CD4-positive, alpha-beta T cell treated with Interleukin-15 for 4 hours (primary cell): Measurements from ENCODE around the gene FOXRED1.
A peak's percentile ranks its signal among the peaks of the same experiment; 100 is the strongest.
"Not testable (repeated sequence)": the region's sequence is repeated elsewhere in the genome, so short reads cannot be mapped to it uniquely, and the experiment has no call there.

Source experiments
- DNase-seq: peaks from one replicate; pipeline ENCODE4 v3.0.0-alpha.2; 2020; ENCODE audit warnings: low spot score

Gene FOXRED1

DNA sequence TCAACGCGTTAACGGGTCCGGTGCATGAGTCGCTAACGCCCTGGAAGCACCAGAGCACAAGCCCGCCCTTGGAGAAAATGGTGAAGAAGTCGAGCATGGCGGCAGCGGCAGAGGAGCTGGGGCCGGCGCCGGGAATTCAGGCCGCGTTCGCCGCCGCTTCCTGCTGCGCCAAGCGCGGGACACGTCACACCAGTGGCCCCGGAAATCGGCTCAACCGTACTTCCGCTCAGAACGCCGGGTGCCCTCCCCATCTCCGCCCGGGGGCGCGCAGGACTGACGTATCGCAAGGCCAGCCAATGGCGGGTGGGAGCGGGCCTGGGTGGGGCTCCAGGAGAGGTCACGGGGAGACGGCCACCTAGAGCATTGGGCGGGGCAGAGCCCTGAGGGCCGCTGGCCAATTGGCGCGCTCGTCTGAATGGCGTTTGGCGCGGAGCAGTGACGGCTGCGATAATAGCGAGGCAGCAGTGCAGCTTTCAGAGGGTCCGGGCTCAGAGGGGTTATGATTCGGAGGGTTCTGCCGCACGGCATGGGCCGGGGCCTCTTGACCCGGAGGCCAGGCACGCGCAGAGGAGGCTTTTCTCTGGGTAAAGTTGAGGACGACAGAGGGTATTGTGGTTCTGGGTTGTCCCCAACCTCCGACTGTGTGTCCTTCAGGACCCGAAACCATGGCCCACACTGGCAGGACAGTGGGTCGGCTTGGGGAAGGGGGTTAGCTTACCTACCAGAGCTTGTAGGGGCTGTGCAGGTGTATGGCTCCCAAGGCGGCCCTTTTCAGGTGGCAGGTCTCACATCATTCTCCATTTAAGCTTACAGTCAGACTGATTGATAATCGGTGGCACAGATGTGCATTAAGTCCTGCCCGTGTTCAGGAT, at the start of gene FOXRED1, which contains the start of gene SRPRA:
TSS of gene FOXRED1 (plus strand) at position 447 of the 872 bp plus-strand sequence. CDS start at position 500, 53 bp downstream.
TSS of gene SRPRA (minus strand) at position 188 of the 872 bp plus-strand sequence. CDS start at position 97, 91 bp downstream.
- peak; percentile 99 for DNase-seq

DNA sequence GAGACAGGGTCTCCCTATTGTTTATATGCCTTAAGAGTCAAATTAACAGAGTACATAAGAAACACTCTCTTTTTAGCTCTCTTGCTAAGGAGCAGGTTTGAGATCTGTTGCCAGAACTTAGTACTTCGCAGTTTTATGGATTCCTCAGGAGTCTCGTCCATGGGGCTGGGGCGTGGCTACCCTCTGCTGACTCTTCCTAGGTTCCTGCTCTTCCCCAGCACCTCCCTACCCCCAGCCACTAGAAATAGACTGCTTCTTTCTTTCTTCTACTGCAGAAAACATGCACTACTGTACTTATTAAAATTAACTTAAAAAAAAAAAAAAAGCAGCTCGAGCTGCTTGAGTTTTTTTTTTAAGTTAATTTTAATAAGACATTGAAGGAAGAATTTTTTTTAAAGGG, 49.4 kb upstream of the FOXRED1 start:
- no peak for DNase-seq

DNA sequence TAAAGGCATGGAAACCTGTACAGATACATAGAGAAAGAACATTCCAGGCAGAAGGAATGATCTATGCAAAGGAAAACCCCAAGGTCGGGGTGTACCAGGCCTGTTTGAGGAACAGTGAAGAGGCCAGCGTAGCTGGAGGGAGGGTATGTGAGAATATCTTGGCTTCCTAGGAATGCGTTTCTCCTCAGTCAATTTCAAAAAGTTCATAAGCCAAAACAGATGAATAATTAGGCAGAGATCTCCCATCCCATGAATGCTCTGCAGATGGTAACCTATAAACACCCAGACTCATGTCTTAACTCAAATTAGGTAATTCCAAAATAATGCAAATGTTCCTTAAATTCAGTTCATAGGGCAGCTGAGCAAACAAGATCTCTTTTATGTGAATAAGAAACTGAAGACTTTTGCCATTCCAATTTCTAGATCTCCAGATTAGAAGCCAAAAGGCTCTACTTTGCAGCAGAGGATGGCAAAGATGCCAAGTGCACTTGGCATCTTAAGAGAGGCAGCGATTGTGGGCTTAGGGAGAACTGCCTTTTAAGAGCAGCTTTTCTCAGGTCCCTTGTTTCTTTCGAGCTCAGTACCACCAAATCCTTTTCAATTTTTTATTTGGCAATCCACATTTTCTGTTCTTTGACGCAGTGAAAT, 44.2 kb upstream of the FOXRED1 start:
- DNase-seq: no peak

DNA sequence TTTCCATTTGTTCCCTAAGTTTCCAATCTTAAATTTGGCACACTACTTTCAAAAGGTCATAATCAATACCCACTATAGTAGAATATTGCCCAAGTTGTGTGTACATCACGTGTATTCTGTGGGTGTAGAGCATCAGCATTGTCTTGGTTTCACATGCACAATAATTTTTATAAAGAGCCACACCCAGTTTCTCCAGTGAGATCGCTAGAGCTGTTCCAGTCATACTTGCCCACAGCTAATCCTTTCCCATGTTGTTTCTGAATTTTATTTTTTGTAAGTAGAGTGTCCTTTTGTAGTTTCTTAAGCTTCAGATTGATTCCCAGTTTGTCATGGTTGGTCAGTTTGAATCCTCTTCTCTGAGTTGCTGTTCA, 43.7 kb upstream of the FOXRED1 start:
- DNase-seq: no peak

DNA sequence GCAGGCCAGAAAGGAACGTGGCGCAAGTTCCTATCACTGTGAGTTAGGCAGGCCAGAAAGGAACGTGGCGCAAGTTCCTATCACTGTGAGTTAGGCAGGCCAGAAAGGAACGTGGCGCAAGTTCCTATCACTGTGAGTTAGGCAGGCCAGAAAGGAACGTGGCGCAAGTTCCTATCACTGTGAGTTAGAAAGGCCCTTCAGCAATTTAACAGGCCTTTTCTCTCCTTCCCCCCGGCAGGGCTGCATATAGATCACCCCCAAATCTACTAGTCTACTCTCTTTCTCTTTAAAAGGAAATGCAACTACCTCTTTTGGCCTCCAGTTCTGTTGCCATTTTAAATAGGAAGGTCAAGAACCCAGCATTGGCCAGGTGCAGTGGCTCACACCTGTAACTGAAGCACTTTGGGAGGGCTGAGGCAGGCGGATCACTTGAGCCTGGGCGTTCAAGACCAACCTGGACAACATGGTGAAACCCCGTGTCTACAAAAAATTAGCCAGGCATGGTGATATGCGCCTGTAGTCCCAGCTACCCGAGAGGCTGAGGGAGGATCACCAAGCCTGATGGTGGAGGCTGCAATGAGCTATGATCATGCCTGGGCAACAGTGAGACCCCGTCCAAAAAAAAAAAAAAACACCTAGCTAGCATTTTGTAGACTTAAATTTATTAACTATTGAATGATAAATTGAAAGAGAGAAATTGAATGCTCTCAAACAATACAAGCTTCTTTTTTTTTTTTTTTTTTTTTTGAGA, 42.4 kb upstream of the FOXRED1 start:
- DNase-seq: no peak

DNA sequence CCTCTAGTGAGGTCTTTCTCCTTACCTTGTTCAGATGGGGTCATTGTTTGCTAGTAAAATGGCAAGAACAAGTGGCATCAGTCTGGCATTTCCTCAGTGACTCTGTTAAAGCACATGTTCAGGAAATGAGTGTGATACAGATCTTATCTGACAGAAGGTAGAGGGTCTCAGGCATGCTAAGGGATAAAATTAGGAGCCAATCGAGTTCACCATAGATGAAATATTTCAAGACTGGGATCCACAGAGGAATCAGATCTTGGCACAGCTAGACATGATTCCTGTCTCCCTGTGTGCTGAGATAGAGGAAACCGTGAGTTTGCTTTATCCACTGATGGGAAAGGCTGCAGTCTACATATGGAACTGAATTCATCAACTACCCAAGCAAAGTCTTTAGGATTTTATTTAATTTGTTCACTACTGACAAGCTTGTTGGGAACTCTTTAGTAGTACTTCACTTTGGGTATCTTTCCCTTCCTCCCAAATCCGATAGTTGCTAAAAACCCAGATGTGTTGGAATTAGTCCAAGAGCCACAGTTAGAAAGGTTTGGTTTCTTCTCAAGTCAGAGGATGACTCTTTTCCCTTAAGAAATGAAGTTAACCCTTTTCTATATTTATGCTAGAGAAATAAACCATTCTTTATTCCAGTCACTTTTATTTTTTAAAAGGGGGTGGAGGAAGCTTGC, 39.0 kb upstream of the FOXRED1 start:
- no peak for DNase-seq

DNA sequence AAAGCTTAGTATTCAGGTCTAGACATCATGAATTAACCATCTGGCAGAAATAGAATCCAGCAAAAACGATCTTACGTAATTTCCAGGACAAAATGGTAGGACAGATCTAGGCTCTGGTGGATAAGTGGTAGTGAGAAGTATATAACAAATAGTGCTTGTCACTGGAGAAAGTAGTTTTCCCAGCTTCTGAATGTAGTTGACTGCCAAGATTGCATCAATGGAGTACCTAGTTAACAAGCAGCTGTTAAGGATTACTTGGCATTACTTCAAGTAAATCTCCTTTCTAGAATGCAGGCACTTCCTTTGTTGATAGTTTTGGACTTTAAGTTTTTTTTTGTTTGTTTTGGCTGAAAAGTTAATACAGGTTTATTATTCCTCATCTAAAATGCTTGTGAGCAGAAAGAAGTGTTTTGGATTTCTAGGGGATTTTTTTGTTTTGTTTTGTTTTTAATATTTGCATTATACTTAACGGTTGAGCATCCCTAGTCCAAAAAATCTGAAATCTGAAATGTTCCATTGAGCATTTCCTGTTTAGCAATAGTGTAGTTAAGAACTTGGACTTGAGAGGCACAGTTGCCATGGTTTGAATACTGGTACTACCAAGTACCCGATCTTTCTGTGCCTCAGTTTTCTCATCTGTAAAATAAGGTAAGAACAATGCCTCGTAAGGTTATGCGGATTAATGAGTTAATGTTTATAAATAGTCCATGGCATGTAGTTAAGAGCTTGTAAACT, 37.1 kb upstream of the FOXRED1 start:
- no peak for DNase-seq

DNA sequence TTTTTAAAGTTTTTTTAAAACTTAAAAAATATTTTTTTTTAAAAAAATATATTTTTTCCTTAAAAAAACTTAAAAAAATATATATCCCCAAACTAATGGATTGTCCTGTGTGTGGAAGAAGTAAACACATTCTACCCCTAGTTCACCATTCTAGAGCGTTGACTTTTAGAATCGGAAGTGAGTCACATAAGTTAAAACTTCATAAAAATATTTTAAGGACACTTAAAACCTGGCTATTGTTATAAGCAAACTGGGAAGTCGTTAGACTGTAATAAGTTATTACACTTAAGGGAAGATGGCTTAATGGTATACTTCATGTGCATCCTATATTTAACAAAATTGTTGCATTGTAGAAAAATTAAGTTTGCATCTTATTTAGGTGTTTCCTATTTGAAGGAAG, 36.3 kb upstream of the FOXRED1 start:
- no peak for DNase-seq

DNA sequence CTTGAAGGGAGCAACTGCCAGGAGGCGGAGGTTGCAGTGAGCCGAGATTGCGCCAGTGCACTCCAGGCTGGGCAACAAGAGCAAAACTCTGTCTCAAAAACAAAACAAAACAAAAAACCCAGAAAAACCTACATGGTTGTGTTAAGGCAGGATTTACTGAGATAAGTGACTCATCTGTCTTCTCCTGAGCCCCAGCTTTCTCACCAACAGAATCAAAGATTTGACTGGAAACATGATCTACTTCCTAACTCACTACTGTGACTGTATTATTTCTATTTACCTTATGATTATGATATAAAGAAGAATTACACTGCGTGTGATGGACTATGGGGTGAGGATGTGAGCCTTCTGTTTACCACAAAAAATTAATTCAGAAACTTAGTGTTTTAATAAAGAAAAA, 35.6 kb upstream of the FOXRED1 start:
- no peak for DNase-seq

DNA sequence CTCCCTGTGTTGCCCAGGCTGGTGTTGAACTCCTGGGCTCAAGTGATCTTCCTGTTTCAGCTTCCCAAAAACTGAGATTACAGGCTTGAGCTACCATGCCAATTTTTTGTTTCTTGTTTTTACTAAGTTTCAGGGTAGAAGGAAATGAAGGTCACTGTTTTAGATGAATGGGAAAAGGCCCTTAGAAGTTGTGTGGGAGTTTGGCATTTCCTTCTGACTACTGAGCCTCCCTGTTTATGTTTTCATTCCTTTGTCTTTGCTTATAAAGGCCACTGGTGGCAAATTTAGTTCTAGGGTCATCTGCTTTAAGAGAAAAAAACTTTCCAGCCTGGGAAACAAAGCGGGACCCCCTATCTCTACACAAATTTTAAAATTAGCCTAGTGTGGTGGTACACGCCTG, 22.3 kb upstream of the FOXRED1 start:
- DNase-seq: no peak

DNA sequence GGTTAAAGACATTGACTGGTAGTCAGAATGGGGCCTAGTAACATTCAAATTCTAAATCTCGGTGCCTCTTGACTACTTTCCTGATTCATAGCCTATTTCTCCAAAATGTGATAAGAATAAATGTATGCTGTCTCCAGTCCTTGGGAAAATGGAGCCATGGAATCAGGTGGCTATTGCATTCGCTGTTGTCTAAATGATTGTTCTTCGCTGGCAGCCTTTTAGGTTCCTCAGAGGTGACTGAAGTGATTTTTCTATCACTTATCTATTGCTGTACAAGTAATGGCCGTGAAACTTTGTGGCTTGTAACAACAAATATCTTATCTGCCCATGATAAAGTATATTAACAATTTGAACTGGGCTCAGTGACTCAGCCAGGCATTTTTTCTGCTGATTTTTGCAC, 15.7 kb upstream of the FOXRED1 start:
- DNase-seq: no peak

DNA sequence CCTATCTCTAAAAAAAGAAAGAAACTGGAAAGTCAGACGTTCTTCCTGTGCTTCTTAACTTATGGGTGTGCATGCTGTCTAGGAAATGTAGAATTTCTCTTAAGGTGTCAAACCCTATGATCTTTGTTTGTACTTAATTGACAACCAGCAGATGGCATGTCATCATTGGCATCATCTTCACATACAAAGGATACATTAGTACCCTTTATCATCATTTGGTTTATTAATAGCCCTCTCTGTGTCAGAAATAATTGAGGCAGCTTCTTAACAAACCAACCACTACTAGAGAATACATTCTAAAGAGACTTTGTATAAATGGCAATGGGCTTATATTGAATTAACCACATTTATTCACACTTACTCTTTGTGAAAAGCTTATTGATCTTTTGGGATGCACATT, 14.1 kb upstream of the FOXRED1 start:
- no peak for DNase-seq

DNA sequence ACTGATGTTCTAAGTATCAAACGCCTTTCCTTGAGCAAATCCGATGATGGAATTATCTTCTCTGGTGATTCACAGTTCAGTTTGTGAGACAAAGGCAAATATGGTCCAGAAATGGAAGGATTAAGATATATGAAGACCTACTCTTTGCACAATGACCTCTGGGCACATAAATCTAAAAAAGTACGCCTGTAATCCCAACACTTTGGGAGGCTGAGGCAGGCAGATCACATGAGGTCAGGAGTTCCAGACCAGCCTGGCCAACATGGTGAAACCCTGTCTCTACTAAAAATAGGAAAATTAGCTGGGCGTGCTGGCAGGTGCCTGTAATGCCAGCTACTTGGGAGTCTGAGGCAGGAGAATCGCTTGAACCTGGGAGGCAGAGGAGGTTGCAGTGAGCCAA, 13.4 kb upstream of the FOXRED1 start:
- DNase-seq: not testable (repeated sequence)

DNA sequence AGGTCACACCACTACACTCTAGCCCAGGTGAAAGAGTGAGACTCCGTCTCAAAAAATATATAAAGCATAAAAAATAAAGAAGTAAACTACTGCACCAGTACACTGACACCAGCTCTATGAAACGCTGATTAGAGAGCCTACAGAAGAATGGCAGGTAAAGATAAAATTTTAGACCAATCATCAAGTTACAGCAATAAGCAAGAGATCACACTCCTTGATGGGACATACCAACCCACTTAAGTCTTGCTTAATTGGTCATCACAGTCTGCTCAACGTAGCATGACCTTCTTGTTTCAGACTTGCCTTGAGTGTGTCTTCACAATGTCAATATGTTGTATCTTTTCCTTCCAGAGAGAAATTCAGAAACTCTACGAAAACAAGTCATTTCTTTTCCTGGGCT, 12.7 kb upstream of the FOXRED1 start:
- DNase-seq: no peak

DNA sequence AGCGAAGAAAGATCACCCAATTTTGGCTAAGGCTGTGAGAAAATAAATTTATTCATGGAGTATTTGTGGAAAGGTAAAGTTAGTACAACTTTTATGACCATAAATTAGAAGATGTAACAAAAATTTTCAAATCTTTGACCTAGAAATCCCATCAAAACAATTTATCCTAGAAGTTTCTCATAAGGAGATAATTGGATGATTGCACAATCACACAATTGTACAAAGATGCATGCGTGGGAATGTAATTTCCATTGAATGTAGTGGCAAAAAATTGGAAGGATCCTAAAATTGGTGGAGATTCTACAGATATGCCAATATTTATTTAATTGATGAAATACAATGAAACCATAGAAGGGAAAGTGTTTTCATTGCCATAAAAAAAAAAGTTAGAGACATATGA, 11.8 kb upstream of the FOXRED1 start:
- DNase-seq: no peak

DNA sequence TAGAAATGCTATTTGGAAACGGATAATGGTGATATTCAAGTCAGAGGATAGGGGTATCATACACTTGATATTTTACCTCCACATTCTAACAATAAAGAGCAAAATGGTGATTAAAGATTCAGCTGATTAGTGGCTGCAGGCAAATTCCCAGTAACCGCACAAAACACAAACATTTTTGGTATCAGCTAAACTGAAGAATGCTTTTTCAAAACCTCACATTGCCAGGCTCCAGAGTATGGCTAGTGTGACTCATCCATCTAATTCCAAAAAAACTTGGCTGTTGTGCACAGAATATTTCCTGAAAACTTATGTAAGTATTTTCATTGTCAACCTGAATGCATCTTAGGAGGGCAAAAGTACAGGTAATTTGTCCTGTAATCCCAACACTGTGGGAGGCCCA, 11.2 kb upstream of the FOXRED1 start:
- DNase-seq: no peak

DNA sequence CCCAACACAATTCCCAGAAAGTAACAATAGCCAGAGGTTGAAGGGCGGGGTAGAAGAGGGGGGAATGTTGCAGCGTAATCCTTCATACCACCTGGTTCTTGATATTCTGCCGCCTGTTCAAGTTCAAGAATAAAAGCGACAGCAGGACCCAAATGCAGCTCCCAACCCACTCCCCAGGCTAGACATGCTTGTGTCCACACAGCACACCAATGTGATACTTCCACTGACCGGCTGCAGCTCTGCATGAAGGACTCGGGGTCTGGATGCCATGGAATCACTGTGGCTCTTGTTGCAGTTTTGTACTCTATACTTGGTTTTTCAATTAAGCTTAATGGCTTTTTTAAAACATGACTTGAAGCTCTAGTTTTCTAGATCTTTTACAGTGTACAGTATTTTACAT, 6.7 kb upstream of the FOXRED1 start:
- no peak for DNase-seq

DNA sequence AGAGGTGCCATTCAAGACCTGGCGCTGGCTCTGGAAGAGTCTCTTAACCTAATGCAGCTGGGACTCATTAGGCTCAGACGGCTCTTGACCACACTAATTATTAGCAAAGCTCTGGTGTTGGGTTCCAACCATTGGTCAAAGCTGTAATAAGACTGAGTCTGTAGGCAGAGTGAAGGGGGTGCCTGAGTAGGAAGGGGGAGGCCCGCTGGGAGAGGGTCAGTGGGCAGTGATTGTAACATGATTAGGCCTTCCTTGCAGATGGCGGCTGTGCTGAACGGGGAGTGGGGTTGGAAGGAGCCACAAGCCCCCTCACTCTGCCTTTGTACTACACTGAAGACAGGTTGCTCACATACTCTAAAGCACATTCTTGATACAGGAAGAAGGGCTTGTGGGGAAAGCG, 5.5 kb upstream of the FOXRED1 start:
- DNase-seq: no peak

DNA sequence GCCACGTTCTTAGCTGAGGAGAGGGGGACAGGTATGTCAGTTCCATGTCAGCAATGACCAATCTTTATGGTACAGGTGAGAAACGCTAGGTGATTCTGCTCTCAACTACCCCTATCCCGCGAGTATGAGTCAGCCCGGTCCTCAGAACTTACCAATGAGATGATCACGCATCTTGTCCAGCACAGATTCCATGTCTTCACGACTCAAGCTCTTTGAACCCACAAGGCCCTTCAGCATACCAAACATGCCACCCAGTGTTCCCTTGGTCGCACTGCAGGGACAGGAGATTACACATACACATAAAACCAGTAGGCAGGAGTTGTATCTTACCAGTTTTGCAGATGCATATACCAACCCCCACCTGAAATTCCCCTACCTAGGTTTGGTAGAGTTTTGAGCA, 3.1 kb upstream of the FOXRED1 start:
- no peak for DNase-seq

DNA sequence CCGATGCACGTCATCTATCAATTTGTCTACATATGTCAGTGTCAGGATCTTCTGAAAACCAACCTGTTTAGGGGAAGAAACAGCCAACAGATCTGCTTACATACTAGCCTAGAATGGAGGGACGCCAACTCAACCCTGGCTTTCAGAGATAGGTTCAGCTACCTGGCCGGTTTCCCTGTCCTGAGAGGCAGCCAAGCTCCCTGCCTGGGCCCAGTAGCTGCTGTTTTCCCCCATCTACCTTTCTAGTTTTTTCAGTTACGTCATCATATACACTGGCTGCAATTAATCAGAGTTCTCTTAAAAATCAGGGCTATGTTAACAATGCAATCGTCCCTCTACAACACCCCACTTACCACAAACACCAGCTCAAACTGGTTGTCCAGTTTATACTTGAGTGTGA, 1.3 kb upstream of the FOXRED1 start:
- no peak for DNase-seq

DNA sequence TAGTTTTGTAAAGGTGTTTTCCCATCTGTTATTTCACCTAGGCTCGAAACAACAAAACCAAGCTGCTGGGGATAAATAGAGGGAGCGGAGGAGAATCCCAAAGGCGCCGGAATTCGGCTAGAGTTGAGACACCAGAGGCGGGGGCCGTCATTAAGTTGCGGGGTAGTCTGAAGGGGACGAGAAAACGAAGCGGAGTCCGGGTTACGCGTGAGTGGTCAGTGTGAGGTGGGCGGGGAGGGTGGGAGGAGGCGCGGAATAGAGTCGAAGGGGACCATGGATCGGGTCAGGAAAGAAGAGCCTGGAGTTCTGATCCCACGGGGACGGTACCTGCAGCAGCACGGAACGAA, 620 bp upstream of the FOXRED1 start:
- DNase-seq: no peak

DNA sequence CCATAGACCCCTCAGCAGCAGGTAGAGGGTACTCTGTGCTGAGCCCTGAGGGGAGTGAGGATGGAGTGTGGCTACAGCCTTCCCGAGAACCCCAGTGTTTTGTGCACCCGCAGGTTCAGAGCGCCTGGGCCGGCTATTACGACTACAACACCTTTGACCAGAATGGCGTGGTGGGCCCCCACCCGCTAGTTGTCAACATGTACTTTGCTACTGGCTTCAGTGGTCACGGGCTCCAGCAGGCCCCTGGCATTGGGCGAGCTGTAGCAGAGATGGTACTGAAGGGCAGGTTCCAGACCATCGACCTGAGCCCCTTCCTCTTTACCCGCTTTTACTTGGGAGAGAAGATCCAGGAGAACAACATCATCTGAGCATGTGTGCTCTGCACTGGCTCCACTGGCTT, 8.4 kb downstream of the FOXRED1 start:
- no peak for DNase-seq
